ENCODE data around the gene ATP2A3. TPM values are rescaled to one million over a fixed set of nuclear protein-coding genes. Genes with fewer than 3 reads are reported as not detected.

The ATP2A3 gene
- total and polyA plus RNA-seq, 4 experiments from 2014 or later = 34.4 to 177 (median 123) TPM

DNA sequence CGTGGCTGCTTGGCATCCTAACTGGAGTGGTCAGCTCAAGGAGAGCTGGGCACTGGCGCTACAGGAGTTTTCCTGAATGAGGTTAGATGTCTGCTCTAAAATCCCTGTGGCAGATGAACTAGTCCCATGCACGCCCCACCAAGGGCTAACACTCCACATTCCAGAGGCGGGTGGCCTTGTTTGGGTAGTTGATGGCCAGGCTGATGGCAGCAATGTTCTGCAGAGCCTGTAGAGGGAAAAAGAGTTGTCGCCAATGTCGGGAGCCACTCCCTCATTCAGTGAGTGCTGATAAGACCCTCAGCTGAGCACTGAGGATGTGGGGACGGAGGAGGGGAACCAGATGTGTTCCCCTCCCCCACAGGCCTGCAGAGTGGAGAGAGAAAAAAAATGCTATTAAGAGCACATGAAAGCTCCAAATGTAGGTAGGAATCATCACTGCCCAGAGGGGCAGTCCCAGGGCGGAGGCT is 42.5 kb upstream of the ATP2A3 start:
- POLR2A ChIA-PET (ENCODE audit: partially characterized antibody) = interaction anchor here (0.5 to 7.6 kb wide), 3 partner anchors 43 to 93 kb away, joined by 3 to 46 read pairs (median 7); partner anchors contain the start of gene ATP2A3

GRCh38 chr17:4006165-4006589 is 41.9 kb upstream of the ATP2A3 start:
- no peak for DNase-seq
- no peaks in the 10 kb centered on the region for H3K27me3 ChIP-seq (ENCODE audit: insufficient read depth, low read length)
- Mint-ChIP-seq H3K4me1 (peaks cover 0 to 14% (median 4%) of the 10 kb centered on the region in 4 donors), H3K27ac (no peak overlapping the region), H3K27me3 (no peaks in the 10 kb centered on the region), H3K36me3 (peaks cover 23 to 37% of the 10 kb centered on the region in 2 donors), H3K9me3 (no peaks in the 10 kb centered on the region), H3K4me3 (no peak overlapping the region)
- intact Hi-C loops (cut with micrococcal nuclease) = loop anchor here (10.0 kb wide), 1 partner anchor 271 kb away; no protein-coding TSS in a partner anchor
- peaks cover 8% of the 10 kb centered on the region for H3K4me1 ChIP-seq (ENCODE audit: insufficient read depth, low read length)
- no peak overlapping the region for H3K27ac ChIP-seq (ENCODE audit: low read depth, low read length)
- H3K4me3 ChIP-seq (ENCODE audit: low read length in 2 of 2) = no peak overlapping the region
- CTCF ChIA-PET (ENCODE audit: partially characterized antibody) = interaction anchor here (0.7 to 9.5 kb wide), 9 partner anchors 11 to 268 kb away, joined by 3 to 138 read pairs (median 5); partner anchors contain the start of genes ATP2A3 and P2RX1
- POLR2A ChIA-PET (ENCODE audit: partially characterized antibody) = interaction anchor here (1.8 to 7.6 kb wide), 2 partner anchors 42 to 93 kb away, joined by 7 to 46 read pairs; partner anchors contain the start of gene ATP2A3
- H3K36me3 ChIP-seq (ENCODE audit: insufficient read depth, low read length) = peaks cover 37% of the 10 kb centered on the region
- H3K9me3 ChIP-seq (ENCODE audit: control insufficient read depth in 1 of 2, low read length in 2 of 2) = no peaks in the 10 kb centered on the region

More for the DNA sequence above, 42.5 kb upstream of the ATP2A3 start:
- Mint-ChIP-seq H3K27me3 (no peaks in the 10 kb centered on the region), H3K36me3 (peaks cover 23 to 39% of the 10 kb centered on the region in 2 donors), H3K9me3 (no peaks in the 10 kb centered on the region), H3K4me3 (no peak overlapping the region), H3K27ac (peak overlapping the region in 3 of 7 donors; percentile 29 to 48 (median 35)), H3K4me1 (peaks cover 0 to 14% (median 4%) of the 10 kb centered on the region in 4 donors)
- Histone ChIP-seq H3K27ac (ENCODE audit: low read depth, low read length) (no peak overlapping the region), H3K36me3 (ENCODE audit: insufficient read depth, low read length) (peaks cover 38% of the 10 kb centered on the region), H3K4me1 (ENCODE audit: insufficient read depth, low read length) (peaks cover 8% of the 10 kb centered on the region), H3K4me3 (ENCODE audit: low read length in 2 of 2) (no peak overlapping the region), H3K9me3 (ENCODE audit: control insufficient read depth in 1 of 2, low read length in 2 of 2) (no peaks in the 10 kb centered on the region), H3K27me3 (ENCODE audit: insufficient read depth, low read length) (no peaks in the 10 kb centered on the region)
- DNase-seq = no peak
- CTCF ChIA-PET (ENCODE audit: partially characterized antibody) = interaction anchor here (1.0 to 9.5 kb wide), 5 partner anchors 41 to 268 kb away, joined by 3 to 138 read pairs (median 10); partner anchors contain the start of genes ATP2A3 and P2RX1
- intact Hi-C loops (cut with micrococcal nuclease) = loop anchor here (10.0 kb wide), 1 partner anchor 272 kb away; no protein-coding TSS in a partner anchor

- H3K27me3 Mint-ChIP-seq = no peaks in the 10 kb centered on the region
- no peaks in the 10 kb centered on the region for H3K27me3 ChIP-seq (ENCODE audit: insufficient read depth, low read length)
- ChIA-PET CTCF (ENCODE audit: partially characterized antibody) (interaction anchor here (0.7 to 9.5 kb wide), 11 partner anchors 12 to 267 kb away, joined by 3 to 138 read pairs (median 5); partner anchors contain the start of genes ATP2A3 and P2RX1), POLR2A (ENCODE audit: partially characterized antibody) (interaction anchor here (1.8 to 7.6 kb wide), 2 partner anchors 41 to 92 kb away, joined by 7 to 46 read pairs; partner anchors contain the start of gene ATP2A3)
- intact Hi-C loops (cut with micrococcal nuclease) = loop anchor here (10.0 kb wide), 1 partner anchor 271 kb away; no protein-coding TSS in a partner anchor
- no peaks in the 10 kb centered on the region for H3K9me3 ChIP-seq (ENCODE audit: control insufficient read depth in 1 of 2, low read length in 2 of 2)
- no peak for DNase-seq
- H3K4me3 ChIP-seq (ENCODE audit: low read length in 2 of 2) = no peak overlapping the region
- peak overlapping the region in 2 of 7 donors; percentile 57 to 79 for H3K27ac Mint-ChIP-seq
- H3K9me3 Mint-ChIP-seq = no peaks in the 10 kb centered on the region
- H3K36me3 Mint-ChIP-seq = peaks cover 23 to 37% of the 10 kb centered on the region in 2 donors
- no peak overlapping the region for H3K27ac ChIP-seq (ENCODE audit: low read depth, low read length)
- H3K4me1 ChIP-seq (ENCODE audit: insufficient read depth, low read length) = peaks cover 8% of the 10 kb centered on the region
- H3K4me3 Mint-ChIP-seq = no peak overlapping the region
- H3K36me3 ChIP-seq (ENCODE audit: insufficient read depth, low read length) = peaks cover 37% of the 10 kb centered on the region
- H3K4me1 Mint-ChIP-seq = peaks cover 0 to 14% (median 4%) of the 10 kb centered on the region in 4 donors
These were observed 41.3 kb upstream of the ATP2A3 start for GRCh38 chr17:4005296-4006164.

GRCh38 chr17:4004517-4005295 is 40.5 kb upstream of the ATP2A3 start:
- H3K36me3 Mint-ChIP-seq = peaks cover 21 to 34% of the 10 kb centered on the region in 2 donors
- Histone ChIP-seq H3K9me3 (ENCODE audit: control insufficient read depth in 1 of 2, low read length in 2 of 2) (no peaks in the 10 kb centered on the region), H3K4me3 (ENCODE audit: low read length in 2 of 2) (no peak overlapping the region), H3K27me3 (ENCODE audit: insufficient read depth, low read length) (no peaks in the 10 kb centered on the region), H3K36me3 (ENCODE audit: insufficient read depth, low read length) (peaks cover 34% of the 10 kb centered on the region), H3K27ac (ENCODE audit: low read depth, low read length) (no peak overlapping the region), H3K4me1 (ENCODE audit: insufficient read depth, low read length) (peaks cover 8% of the 10 kb centered on the region)
- H3K4me3 Mint-ChIP-seq = peak overlapping the region in 1 of 8 donors; percentile 34
- peaks cover 0 to 14% (median 4%) of the 10 kb centered on the region in 4 donors for H3K4me1 Mint-ChIP-seq
- peak in 4 of 5 donors; percentile 52 to 65 (median 56) for DNase-seq
- peak overlapping the region in 5 of 7 donors; percentile 42 to 79 (median 57) for H3K27ac Mint-ChIP-seq
- intact Hi-C loops (cut with micrococcal nuclease) = loop anchor here (1.0 to 10.0 kb wide), 3 partner anchors 39 to 270 kb away; no protein-coding TSS in a partner anchor
- ChIA-PET POLR2A (ENCODE audit: partially characterized antibody) (interaction anchor here (0.9 to 7.6 kb wide), 3 partner anchors 41 to 91 kb away, joined by 3 to 46 read pairs (median 7); partner anchors contain the start of gene ATP2A3), CTCF (ENCODE audit: partially characterized antibody) (interaction anchor here (1.0 to 9.5 kb wide), 14 partner anchors 11 to 266 kb away, joined by 3 to 138 read pairs (median 5); partner anchors contain the start of genes ATP2A3 and P2RX1)
- H3K27me3 Mint-ChIP-seq = no peaks in the 10 kb centered on the region
- no peaks in the 10 kb centered on the region for H3K9me3 Mint-ChIP-seq

DNA sequence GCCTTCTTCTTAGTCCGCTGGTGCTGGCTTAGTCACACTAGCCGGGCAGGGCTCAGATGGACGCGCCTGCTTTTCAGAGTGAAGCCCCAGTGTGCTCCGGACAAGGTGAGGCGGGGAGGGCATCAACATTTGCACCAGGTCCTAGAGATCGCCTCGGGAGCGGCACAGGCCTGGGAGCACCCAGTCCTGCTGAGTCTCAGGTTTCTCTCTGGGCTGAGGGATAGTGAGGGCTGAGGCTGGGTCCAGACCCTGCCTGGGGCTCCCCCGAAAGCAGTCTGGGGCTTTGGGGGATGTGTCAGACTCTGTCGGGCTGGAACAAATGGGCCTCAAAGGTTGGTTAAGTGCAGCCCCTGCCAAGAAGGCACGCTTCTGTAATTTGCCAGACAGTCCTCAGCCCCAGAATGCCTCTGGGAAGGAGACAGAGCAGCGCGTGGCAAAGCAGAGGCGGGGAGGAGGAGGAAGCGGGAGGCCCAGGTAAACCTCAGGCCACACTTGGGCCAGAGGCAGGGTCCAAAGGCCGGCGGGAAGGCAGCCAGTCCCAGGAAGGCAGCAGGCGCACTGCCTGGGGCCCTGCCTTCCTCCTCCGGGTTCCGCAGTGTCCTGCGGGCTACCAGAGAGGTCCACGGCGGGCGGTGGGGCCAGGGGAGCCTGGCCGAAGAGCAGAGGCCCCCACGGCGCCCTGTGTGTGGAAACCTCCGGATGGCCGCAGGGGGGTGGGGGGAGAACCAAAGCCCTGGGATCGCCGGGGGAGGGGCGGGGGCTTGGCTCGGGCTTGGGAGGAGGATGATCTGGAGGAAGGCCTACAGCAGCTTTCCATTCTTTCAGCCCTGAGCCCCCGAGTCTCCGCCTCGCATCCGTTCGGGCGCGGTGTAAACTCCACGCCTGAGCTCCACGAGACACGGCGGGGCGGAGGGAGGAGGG is 39.5 kb upstream of the ATP2A3 start:
- peaks cover 24% of the 10 kb centered on the region for H3K36me3 ChIP-seq (ENCODE audit: insufficient read depth, low read length)
- H3K27ac ChIP-seq (ENCODE audit: low read depth, low read length) = no peak overlapping the region
- H3K9me3 ChIP-seq (ENCODE audit: control insufficient read depth in 1 of 2, low read length in 2 of 2) = no peaks in the 10 kb centered on the region
- POLR2A ChIA-PET (ENCODE audit: partially characterized antibody) = interaction anchor here (0.9 to 7.6 kb wide), 2 partner anchors 40 to 90 kb away, joined by 3 to 46 read pairs; partner anchors contain the start of gene ATP2A3
- CTCF ChIA-PET (ENCODE audit: partially characterized antibody) = interaction anchor here (1.0 to 9.5 kb wide), 12 partner anchors 11 to 265 kb away, joined by 3 to 138 read pairs (median 6); partner anchors contain the start of genes ATP2A3 and P2RX1
- Mint-ChIP-seq H3K9me3 (no peaks in the 10 kb centered on the region), H3K27ac (peak overlapping the region in 1 of 7 donors; percentile 23), H3K27me3 (no peaks in the 10 kb centered on the region), H3K36me3 (peaks cover 19 to 32% of the 10 kb centered on the region in 2 donors), H3K4me1 (peaks cover 0 to 14% (median 4%) of the 10 kb centered on the region in 4 donors), H3K4me3 (no peak overlapping the region)
- H3K4me1 ChIP-seq (ENCODE audit: insufficient read depth, low read length) = peaks cover 8% of the 10 kb centered on the region
- H3K27me3 ChIP-seq (ENCODE audit: insufficient read depth, low read length) = no peaks in the 10 kb centered on the region
- intact Hi-C loops (cut with micrococcal nuclease) = loop anchor here (1.0 to 10.0 kb wide), 3 partner anchors 38 to 269 kb away; no protein-coding TSS in a partner anchor
- no peak overlapping the region for H3K4me3 ChIP-seq (ENCODE audit: low read length in 2 of 2)
- DNase-seq = no peak
